GM19372 (cell line): ENCODE data around the gene OTUD4.
A peak's percentile ranks its signal among the peaks of the same experiment; 100 is the strongest.

Experiments
- ATAC-seq: cut with Tn5 transposase; IDR thresholded peaks from one replicate; pipeline ENCODE4 v1.9.1; 2021; ENCODE audit warnings: mild to moderate bottlenecking, low read depth, moderate library complexity; ENCODE audit not compliant: unreplicated experiment

The OTUD4 gene

DNA sequence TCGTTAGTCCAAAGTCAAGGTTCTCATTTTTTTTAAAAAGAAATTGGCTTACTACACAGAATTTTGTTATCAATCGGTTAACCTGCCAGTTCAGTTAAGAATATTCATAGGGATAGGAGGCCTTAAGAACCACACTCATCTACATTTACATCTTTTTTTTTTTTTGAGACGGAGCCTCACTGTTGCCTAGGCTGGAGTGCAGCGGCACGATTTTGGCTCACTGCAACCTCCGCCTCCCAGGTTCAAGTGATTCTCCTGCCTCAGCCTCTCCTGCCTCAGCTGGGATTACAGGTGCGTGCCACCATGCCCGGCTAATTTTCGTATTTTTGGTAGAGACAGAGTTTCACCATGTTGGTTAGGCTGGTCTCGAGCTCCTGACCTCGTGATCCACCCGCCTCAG, 48.5 kb downstream of the OTUD4 start:
- ATAC-seq = no peak

GRCh38 chr4:145130788-145131399, 49.5 kb downstream of the OTUD4 start:
- no peak for ATAC-seq

DNA sequence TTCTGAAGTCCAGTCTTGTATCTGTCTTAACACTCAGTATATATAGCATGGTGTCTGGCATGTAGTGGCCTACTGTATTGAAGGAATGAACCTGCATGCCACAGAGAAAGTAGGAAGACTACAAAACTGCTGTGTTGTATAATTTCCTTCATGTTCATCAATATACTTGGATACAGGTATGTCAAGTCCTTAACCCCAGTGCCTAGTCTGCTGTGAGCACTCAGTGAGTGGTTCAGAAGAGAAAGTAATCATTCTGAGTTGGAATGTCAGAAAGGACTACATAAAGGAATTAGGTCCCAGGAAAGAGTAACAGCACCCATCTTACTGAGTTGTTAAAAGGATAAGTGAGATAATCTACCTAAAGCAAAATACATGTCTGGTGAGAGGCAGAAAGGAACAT, 50.3 kb downstream of the OTUD4 start:
- no peak for ATAC-seq

GRCh38 chr4:145125396-145125795, 55.0 kb downstream of the OTUD4 start:
- ATAC-seq = no peak

DNA sequence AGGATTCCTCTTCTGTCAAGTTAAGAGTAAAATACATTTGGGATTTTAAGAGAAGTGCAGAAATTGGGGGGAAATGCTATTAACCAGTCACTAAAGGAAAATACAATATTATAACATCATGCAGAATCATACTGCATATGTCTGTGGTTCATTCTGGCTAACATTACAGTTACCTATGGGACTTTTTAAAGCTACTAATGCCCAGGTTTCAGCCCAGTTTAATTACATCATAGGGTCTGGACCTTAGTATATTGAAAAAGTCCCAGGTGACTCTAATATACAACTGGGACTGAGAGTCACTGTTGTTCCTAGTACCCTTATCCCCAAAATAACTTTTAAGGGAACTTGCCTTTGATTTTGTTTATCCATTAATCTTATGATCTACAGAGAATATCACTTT, 72.3 kb downstream of the OTUD4 start:
- ATAC-seq = no peak

DNA sequence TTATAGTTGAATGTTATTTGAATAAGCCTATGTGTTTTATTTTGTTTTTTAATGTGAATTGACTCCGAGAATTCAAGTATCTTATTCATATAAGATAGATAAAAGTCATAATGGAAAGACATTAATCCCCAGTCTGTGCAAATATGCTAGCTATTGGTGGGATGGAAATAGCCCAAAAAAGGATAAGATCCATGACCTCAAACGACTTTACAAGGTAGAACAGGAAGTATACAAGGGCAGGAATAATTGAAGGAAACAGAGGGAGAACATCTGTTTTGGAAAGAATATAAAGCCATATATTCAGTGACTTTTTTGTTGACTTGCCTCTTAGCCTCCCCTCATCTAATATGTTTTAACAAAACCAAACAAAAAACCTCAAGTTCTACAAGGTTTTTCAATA, 73.3 kb downstream of the OTUD4 start:
- no peak for ATAC-seq

GRCh38 chr4:145103496-145103895, 76.9 kb downstream of the OTUD4 start:
- no peak for ATAC-seq

DNA sequence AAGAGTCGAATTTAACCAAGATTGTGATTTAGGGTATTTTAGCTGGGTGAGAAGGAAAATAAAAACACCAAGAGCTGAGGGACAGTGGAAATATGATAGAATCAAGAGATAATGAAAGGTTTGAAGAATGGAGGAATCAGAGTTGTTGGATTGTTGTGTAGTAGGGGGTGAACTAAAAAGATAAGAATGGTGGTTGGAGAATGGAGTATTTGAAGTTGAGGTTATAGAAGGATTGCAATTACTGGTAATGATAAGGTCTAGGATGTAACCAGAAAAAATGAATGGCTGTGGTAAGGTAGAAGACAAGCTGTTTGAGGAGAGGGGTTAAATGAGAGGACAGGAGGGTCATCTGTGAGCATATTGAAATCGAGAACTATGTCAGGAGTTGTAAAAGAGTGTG, 77.8 kb downstream of the OTUD4 start:
- no peak for ATAC-seq

DNA sequence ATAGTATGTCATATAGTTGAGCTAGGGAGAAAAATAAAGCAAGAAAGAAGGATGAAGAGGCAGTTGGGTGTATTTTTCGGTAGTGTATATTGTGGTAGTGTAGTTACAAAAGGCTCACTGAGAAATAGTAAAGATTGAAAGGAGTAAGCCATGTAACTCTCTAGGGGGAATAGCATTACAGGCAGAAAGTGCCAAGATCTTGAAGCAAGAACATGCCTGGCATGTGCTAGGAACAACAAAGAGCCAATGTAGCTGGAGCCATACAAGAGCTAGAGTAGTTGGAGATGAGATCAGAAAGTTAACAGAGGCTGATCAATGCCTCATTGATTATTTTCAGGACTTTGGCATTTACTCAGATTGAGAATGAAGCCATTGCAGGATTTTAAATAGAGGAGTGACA, 79.3 kb downstream of the OTUD4 start:
- no peak for ATAC-seq

DNA sequence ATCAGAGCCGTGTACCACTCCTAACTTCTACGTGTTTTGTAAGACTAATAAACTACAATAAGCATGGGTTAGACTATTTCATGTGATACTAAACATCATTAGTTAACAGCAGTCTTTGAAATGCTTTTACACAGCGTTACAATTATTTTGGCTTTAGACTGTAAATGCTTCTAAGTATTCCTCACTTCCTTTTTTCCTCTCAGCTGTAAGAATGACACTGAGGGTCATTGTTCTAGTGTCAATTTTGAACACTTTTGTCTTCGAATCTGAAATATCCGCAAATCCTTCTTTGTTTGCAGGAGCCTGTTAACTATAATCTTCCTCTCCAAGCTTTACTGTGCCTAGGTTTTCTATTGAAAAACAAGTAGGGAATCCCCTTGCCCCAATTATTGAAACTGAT, 80.7 kb downstream of the OTUD4 start:
- ATAC-seq = no peak

- peak; percentile 1 for ATAC-seq
These were observed 81.7 kb downstream of the OTUD4 start for GRCh38 chr4:145098675-145099037.

GRCh38 chr4:145097821-145098674, 82.3 kb downstream of the OTUD4 start, which contains the start of the genes ABCE1 and ANAPC10:
Gene ABCE1, plus strand, starts transcription at chr4:145098311. Its CDS starts 6,102 bp downstream, at chr4:145104413.
Gene ANAPC10, minus strand, starts transcription at chr4:145098196. Its CDS starts 2,097 bp downstream, at chr4:145096099.
- peak; percentile 78 for ATAC-seq

DNA sequence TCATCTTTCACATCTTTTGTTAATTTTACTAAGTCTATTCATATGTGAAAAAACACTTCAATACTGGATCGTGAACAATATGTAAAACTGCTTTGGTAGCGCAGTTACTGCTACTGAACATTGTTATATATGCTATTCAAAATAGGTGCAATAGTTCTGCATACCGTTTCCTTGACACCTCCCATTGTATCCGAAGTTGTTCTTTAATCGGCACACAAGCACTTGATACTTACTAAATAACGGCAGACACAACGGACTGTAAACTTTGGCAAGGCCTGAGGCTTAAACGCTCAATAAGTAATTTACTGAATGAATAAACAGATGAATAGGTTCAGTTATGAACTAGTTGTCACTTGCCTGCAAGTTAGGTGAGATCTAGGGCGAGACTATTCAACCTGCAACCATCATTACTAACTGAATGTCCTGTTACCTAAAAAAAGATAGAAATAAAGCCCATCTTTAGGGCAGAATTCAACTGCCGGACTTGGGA, 83.0 kb downstream of the OTUD4 start:
- ATAC-seq = peak; percentile 2

DNA sequence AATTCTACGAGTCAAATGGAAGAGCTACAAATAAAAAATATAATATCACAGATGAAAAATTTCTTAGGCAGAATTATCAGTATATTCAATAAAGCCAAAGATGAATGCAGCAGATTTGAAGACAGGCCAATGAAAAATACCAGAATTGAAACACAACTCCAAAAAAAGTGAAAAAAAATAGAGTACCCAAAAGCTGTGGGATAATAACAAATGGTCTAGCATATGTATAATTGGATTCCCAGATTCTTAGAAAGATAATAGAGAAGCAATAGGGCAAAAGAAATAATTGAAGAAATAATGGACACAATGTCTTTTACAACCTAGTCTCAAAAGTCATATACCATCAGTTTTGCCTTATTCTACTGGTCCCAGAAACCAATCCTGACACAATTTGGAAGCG, 86.8 kb downstream of the OTUD4 start:
- no peak for ATAC-seq

DNA sequence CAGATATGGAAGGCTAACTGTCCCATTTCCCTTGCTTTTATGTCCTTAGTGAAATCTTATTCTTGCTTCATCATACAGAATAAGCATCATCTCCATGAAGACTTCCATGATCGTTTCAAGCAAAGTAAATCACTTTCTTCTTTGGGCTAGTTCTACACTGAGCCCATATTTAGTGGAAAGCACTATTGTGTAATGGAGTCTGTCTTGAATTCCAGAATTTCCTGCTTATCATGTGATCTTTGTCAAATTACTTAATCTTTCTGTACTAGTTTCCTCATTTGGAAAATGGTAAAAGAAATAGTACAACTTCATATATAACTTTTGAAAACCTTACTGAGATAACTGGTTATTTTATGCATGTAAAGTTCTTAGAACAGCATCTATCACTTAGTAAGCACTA, 90.0 kb downstream of the OTUD4 start:
- ATAC-seq = no peak

GRCh38 chr4:145083891-145084605, 96.3 kb downstream of the OTUD4 start:
- ATAC-seq = no peak
